Limb (tissue), 2 donors: ENCODE results near the gene PLEKHA3.
"Not testable (repeated sequence)": the region's sequence is repeated elsewhere in the genome, so short reads cannot be mapped to it uniquely, and the experiment has no call there.

Experiments
- DNase-seq, 2 donors: peaks; one replicate each; pipeline ENCODE4 v3.0.0-alpha.2; 2016; ENCODE audit errors: extremely low spot score in 2 of 2

The PLEKHA3 gene

DNA sequence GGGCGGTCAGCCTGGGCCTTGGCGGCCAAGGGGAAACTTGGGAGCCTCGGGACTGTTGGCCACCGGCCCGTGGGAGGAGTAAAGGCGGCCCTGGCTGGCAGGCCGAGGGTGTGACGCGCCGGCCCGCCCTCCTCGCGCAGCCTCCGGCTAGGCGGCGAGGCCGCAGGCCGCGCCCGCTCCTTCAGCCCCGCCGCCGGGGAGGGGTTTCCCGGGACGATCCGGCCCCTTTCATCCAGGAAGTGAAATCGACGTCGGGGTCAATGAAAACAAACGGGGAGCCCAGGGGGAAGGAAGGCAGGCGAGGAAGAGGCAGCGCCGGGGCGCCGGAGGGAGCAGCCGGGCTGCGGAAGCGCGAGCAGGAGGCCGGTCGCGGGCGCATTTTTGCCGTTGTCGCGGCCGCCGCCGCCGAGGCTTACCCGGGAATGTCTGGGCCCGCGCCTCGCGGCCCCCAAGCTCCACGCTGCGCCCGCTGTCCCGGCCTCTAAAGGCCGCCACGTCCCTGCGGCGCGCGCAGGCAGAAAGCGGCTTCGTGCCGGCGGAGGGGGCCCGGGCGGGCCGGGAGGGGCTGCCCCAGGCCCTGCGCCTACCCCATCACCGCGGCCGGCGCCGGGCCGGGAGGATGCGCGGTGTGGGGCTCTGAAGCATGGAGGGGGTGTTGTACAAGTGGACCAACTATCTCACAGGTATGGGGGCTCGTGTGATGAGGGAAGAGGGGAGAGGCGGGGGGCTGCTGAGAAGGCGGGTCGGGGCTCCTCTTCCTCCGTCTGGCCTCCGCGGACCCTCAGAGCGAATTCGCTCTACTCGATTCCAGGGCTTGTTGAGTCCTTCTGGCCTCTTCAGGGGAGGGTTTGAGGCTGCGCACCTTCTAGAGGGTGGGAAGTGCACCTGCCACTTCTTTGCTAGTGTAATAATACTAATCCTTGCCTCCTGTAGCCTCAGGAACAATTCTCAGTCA lies at the start of gene PLEKHA3:
PLEKHA3 (plus strand) TSS at position 231 of the 955 bp plus-strand sequence; CDS start at position 644, 413 bp downstream.
- DNase-seq = peak; percentile 90 to 92

DNA sequence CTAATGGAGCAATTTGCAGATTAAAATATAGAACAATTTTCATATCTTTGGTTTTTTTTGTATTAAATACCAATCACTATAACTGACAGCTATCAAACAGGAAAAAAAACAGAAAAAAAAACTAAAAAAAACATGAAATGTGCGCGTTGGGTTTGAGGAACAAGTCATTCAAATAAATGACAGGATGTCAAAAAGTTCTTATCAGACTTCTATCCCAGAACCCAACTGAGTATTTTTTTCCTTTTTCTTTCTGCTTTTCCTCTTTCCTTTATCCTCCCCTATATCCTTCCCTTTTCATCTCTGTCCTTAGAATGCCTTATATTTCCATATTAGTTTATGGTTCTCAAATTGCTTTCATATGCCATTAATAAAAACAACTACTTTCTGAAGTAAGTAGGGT lies 43.6 kb upstream of the PLEKHA3 start:
- DNase-seq = no peak

DNA sequence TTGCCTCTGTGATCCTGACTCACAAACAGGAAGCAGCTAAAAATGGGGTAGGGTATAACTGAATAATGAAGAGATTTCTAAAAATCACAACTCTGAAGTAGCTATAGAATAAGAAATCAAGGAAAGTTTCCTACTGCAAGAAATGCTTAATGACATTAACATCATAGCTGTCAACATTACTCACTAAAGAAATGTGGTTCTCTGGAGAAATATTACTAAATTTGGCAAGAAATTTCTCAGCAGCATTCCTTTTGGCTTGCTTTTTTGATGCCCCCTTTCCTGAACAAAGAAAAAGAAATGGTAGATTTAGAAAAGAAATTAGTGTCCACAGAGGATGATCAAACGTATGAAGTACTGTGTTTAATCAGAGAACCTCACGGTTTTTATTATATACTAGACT lies 38.8 kb upstream of the PLEKHA3 start:
- DNase-seq = no peak

DNA sequence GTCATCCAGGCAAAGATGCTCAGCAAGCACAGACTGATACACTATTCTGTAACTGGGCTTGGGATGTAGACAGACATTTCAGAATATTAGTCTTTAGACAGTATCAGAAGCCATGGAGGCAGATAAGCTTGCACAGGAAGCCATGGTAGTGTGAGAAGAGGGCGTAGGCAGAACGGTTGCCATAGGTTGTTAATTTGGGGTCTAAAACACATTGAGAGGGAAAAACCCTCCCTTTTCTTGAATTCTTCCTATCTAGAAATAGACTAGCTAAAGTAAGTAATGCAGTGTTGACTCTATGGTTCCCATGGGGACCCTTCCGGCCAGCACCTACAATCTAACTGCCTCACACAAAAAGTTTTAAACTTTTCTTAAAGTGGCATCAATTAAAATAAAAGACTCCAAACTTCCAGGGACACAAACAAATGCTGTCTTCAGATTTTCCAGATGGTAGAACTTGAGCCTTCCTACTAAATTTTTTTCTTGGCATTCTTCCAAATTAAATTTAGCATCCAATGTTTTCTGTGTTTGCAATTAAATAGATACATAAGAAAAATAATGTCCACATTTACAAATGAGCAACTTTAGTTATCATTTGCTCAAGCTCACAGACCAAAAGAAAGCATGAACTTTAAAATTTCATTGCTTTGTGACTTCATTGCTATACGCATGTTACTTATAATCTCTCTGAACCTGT lies 31.1 kb upstream of the PLEKHA3 start:
- no peak for DNase-seq

DNA sequence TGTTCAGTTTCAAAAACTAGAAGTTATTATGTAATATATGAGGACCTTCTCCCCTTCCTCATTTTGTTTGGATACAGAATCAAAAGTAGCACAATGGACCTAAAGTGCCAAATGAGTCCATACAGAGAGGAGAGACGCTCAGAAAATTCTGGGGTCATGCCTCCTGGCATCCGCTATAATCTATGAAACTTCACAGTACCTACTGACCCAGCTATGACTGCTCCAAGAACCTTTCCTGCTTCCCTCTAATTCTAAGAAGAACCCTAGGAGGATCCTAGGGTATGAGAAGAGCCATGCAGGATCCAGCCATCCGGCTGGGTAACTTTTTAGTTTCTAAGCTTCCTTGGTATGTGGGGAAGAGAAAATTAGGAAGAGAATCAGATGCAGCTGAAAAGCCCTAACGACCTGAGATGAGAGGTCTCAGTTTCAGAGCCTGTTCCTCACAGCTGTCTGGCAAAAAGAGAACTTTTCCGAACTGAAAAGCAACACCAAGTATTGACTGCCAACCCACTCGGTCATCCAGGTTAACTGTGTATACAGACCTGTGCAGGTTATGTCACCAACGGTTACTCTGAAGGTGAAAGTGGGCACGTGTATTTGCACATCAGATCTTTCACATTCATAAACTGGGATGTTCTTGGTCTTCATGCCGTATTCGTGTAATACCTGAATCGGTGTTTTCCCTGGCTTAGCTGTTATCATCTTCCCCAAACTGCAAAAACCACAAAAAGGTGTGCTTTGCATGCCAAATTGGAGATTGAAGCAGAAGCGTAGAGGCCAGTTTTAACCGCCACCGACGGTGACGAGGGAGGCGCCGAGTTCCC lies 30.3 kb upstream of the PLEKHA3 start:
- no peak for DNase-seq

DNA sequence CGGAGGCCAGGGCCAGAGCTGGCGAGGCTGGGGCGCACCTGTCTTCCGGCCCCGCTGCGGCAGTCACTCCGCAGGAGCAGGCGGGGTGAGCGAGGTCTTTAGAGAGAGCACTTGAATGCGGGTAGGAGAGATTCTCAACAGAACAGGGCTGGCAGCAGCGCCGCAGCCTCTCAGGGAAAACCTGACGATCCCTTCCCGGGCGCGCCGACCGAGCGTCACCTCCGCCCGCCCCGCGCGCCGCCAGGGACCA lies 29.8 kb upstream of the PLEKHA3 start:
- DNase-seq = peak in 1 of 2 donors; percentile 77

DNA sequence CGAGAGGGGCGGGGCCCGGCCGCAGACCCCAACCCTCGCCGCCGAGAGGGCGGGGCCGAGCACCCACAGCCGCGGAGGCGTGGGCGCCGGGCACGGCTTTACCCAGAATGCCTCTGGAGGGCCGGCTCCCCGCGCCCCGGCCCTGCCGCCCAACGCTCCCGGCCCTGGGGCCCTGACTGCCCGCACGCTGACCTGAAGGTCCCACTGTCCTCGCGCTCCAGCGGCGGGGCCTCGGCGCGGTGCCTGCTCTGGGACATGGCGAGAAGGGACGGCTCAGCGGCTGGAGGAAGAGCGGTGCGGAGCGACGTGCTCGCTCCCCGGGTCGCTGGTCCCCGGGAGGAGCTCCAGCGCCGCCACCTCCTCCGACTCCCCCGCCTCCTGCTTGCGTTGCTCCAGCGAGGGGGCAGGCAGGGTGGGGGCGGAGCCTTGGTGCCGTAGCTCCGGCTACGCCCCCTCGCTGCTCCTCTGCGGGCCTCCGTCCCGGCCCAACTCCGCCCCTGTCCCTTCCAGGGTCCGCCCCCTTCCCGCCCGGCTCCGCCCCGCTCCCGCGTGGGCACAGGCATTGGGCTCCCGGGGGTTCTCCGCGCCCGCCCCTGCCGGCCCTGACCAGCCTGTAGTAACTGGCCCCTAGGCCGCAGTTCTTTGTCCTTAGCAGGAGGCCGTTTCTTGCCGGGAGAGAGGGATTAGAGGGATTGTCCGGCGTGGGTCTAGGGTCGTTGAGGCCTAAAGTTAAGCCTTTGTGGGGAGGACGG lies 29.3 kb upstream of the PLEKHA3 start, which contains the start of the genes PJVK and PRKRA:
PJVK (plus strand) TSS at position 605 of the 752 bp plus-strand sequence. CDS start 2,032 bp downstream, outside the sequence.
PRKRA (minus strand) TSS at position 402 of the 752 bp plus-strand sequence; CDS start at position 257, 145 bp downstream.
- peak; percentile 98 to 99 for DNase-seq

DNA sequence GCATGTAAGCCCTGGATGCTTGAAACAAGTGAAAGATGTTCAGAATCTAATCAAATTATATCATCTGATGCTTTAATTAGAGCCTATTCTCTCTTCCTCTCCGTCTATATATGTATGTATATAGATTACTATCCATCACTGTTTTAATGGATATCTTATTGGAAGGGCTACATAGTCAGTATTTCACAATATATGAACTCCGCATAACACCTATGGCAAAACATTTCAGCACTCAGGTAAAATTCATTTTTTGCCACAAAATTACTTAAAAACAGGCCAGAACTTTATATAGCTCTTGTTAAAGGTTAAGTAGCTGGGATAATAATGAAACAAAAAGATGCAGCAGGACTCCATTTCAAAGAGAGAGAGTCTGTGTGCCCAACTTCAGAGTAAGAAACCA lies 27.9 kb upstream of the PLEKHA3 start:
- DNase-seq = no peak

DNA sequence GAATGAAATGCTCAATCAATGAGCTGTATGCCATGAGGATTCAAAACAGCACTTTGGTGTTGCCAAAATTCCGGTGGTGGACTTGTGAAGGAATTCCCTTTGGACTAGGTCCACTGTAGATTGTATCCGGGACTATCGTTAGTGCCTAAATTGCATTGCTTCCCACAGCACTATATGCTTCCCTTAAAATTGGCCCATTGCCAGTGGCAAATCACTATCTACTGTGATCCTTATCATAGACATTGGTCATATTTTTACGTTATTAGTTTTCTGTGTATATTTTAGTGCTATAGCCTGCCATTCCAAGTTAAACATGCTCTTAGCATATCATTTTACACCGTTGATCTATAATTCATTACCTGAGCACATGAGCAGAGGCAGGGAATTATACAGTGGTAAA lies 27.4 kb upstream of the PLEKHA3 start:
- DNase-seq = no peak

DNA sequence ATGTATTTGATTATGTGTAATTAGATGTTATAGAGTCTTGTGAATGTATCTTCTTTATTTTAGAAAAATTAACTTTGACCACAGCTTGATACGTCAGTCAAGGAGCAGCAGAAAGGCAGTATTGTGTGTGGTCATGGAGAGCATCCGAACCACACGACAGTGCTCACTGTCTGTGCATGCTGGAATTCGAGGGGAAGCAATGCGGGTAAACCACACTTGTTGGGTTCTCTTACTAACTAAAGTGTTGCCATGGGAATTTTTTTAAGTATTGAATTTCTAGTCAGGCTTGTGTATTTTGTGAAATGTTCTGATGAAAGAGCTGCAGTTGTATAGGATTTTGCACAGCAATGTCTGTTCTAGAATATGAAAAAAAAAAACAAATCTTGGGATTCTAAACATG lies 24.3 kb upstream of the PLEKHA3 start:
- no peak for DNase-seq

DNA sequence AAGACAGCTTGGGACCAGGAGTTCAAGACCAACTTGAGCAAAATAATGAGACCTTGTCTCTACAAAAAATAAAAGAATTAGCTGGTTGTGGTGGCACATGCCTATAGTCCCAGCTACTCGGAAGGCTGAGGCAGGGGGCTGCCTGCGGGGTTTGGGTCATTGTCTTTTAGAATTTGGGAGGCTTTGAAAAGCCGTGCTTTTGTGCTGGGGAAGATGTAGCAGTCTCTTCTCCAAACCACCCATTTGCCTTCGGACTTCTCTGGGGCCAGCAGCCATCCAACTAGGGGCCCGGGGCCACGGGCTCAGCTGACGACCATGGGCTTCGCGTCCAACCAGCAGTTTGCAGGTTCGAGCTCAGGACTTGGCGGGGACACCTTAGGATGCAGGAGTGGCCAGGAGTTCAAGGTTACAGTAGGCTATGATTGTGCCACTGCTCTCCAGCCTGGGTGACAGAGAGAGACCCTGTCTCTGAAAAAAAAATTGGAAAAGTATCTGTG lies 22.8 kb upstream of the PLEKHA3 start:
- no peak for DNase-seq

DNA sequence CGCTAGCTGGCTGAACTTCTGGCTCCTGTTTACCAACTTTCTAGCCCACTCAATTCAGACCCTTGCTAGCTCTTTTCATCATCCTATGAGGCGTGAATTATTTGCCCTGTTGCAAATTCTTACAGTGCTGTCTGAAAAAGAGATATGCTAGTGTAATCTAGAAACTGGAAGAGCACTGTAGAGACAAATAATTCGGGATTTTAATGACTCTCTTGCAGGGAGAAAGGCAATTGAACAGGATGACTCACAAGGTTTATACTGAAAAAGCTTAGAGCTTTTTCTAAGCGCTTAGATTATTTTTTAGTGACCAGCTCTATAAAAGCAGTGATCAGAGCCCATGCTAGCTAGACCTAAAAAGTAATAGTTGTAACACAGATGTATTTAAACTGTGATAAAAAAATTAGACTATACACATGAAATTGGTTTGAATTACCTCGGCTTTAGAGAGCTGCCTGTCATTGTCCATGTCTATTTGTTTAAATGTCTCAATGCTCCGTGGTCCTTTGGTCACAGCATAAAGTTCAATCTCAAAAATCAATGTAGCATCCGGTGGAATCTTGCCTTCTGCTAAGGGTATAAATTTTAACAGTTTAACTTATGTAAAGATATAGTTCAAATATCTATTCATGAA lies 10.9 kb upstream of the PLEKHA3 start:
- no peak for DNase-seq

DNA sequence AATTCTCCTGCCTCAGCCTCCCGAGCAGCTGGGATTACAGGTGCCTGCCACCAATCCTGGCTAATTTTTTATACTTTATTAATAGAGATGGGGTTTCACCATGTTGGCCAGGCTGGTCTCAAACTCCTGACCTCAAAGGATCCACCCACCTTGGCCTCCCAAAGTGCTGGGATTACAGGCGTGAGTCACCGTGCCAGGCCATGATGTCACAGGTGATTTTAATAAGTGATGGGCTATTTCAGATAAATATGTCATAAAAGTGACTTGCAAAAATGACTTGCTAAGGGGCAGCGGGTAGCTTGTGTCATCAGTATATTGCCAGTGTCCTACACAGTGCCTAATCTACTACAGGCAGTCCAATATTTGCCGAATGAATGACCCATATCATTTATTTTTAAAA lies 8.9 kb upstream of the PLEKHA3 start:
- DNase-seq = not testable (repeated sequence)

DNA sequence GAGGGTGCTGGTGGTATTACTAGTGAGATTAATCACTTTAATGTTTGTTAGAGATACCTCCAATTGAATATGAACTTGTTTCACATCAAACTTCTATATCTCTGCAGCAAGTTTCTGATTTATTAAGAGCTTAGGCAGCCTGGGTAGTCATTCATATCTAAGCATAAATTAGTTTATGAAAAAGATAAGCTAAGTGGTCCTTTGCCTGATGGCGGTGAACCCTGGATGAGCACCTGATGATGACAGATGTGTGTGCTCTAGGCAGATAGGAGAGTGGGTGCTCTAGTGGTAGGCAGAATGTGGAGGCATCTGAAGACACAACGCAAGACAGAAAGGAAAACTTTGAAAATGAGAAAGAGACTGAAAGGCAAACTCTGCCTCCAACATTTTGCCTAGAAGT lies 6.9 kb upstream of the PLEKHA3 start:
- DNase-seq = no peak

DNA sequence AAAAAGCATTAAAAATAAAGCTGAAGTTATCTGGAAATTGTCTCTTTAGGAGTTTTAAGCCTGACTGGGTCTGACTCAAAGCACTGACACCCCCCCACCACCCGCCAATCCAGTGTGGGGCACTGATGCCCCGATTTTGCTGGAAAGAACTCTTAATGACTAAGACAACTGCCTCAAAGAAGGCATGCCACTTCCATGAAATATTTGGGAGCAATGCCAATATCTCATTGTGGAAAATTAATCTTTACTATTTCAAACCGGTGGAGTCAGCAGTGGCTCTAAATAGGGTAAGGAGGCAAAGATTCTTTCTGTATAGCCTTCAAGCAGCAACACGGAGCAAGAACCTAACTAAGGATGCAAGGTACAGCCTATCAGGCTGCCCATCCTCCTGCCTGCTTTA lies 6.3 kb upstream of the PLEKHA3 start:
- no peak for DNase-seq

DNA sequence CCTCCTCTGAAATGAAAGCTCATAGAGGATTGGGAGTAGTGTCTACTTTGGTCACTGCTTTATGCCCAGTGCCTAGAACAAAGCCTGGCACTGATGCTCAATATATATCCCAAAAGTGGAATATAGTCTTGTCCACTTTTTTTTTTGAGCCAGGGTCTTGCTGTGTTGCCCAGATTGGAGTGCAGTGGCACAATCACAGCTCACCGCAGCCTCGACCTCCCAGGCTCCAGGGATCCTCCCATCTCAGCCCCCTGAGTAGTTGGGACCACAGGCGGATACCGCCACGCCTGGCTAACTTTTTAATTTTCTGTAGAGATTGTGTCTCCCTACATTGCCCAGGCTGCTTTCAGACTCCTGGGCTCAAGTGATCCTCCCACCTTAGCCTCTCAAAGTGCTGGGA lies 5.7 kb upstream of the PLEKHA3 start:
- DNase-seq = no peak

DNA sequence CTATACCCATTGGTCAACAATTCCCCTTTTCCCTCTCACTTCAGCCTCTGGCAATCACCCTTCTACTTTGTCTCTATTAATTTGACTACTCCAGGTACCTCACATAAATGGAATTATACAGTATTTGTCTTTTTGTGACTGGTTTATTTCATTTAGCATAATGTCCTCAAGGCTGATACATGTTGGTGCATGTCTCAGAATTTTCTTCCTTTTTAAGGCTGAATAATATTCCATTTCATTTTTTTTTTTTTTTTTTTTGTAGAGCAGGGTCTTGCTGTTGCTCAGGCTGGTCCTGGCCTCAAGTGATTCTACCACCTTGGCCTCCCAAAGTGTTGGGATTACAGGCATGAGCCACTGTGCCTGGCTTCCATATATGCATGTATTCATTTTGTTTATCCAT lies 3.8 kb upstream of the PLEKHA3 start:
- DNase-seq = no peak

DNA sequence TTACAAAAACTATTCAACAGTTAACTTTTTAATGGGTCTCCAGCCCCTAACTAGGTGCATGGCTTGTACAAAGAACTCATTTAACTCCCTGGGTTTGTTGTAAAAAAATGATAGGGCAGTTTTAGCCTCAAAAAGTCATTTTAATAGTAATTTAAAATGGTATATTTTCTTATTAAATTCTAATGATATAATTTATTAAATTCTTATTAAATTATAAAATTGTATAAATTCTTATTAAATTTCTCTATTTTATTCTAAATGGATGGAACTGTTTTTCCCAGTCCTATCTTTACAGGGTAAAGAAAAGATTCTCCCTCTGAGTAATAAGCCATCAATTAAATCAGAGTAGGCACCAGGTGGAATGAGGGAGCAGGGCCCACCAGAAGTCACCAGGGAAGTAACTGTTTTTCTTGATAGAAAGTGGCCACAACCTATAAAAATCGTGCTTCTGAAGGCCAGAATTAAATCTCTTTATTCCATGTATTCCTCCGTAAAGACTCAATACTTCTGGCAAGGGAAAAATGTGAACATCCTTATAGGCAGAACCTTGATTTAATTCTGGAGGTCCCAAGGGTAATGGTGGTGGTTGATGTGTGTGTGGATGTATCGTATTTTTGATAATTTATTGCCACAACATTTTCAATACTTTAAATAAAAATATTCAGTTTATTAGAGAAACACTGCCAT lies 2.7 kb upstream of the PLEKHA3 start:
- peak in 1 of 2 donors; percentile 15 for DNase-seq

DNA sequence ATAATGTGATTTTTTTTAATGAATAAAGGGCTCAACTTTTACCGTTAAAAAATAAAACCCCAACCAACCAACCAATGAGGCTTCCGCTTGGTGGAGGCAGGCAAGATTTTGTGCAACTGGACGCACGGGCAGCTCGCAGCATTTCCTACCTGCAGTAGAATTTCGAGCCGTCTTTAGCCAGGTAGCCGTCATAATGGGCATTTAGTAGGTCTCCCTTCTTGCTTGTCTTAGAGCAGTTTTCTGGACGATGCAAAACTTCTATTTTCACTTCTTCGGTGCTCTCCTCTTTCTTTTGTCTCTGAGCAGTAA lies 2.2 kb upstream of the PLEKHA3 start:
- DNase-seq = no peak
